Kidney glomerular epithelial cell (primary cell): Measurements from ENCODE around the gene IGF2BP3.

ENCODE experiments used
- DNase-seq: peaks from one replicate; lab custom pipeline; 2025; lab: John Stamatoyannopoulos, UW

The IGF2BP3 gene

GRCh38 chr7:23472046-23472445, 1.8 kb upstream of the IGF2BP3 start:
- no peak for DNase-seq

GRCh38 chr7:23471106-23471859, 992 bp upstream of the IGF2BP3 start:
- DNase-seq: no peak

- no peak for DNase-seq
Observed at GRCh38 chr7:23469961-23470250, 385 bp downstream of the IGF2BP3 start.

- DNase-seq: no peak
Observed at GRCh38 chr7:23469150-23469960, 936 bp downstream of the IGF2BP3 start.

GRCh38 chr7:23468526-23469149, 1.7 kb downstream of the IGF2BP3 start:
- DNase-seq: no peak

- DNase-seq: no peak
Observed at GRCh38 chr7:23467806-23468525, 2.3 kb downstream of the IGF2BP3 start.

GRCh38 chr7:23467291-23467805, 2.9 kb downstream of the IGF2BP3 start:
- DNase-seq: no peak

GRCh38 chr7:23462846-23463245, 7.4 kb downstream of the IGF2BP3 start:
- no peak for DNase-seq

- no peak for DNase-seq
Observed at GRCh38 chr7:23458044-23458443, 12.2 kb downstream of the IGF2BP3 start.

- no peak for DNase-seq
Observed at GRCh38 chr7:23456093-23456492, 14.2 kb downstream of the IGF2BP3 start.

GRCh38 chr7:23454881-23455526, 15.3 kb downstream of the IGF2BP3 start:
- no peak for DNase-seq

- no peak for DNase-seq
Observed at GRCh38 chr7:23450518-23450917, 19.8 kb downstream of the IGF2BP3 start.

- no peak for DNase-seq
Observed at GRCh38 chr7:23449941-23450340, 20.4 kb downstream of the IGF2BP3 start.

GRCh38 chr7:23445326-23445725, 25.0 kb downstream of the IGF2BP3 start:
- no peak for DNase-seq

- no peak for DNase-seq
Observed at GRCh38 chr7:23443974-23444373, 26.3 kb downstream of the IGF2BP3 start.

GRCh38 chr7:23438171-23438570, 32.1 kb downstream of the IGF2BP3 start:
- DNase-seq: no peak

GRCh38 chr7:23434147-23434917, 36.0 kb downstream of the IGF2BP3 start:
- DNase-seq: no peak

GRCh38 chr7:23431702-23432199, 38.5 kb downstream of the IGF2BP3 start:
- no peak for DNase-seq

GRCh38 chr7:23430893-23431259, 39.4 kb downstream of the IGF2BP3 start:
- DNase-seq: no peak

- DNase-seq: no peak
Observed at GRCh38 chr7:23426876-23427275, 43.4 kb downstream of the IGF2BP3 start.

GRCh38 chr7:23422909-23423308, 47.4 kb downstream of the IGF2BP3 start:
- DNase-seq: no peak
